Heart left ventricle (tissue), 13 donors: ENCODE results near the gene RAB23.

Experiments used
- CTCF ChIP-seq, 12 donors: fragments of 200-600 bp; sonication (generic) in 4 of 12; IDR thresholded peaks; one replicate each; pipeline versions ENCODE4 v1.5.0 to v1.8.0; 2018 to 2022; ENCODE audit warnings: antibody characterized with exemption in 12 of 12, mild to moderate bottlenecking in 5 of 12
- POLR2A ChIP-seq, 2 donors: fragments of 450-650 bp; IDR thresholded peaks; one replicate each; pipeline ENCODE4 v1.6.1; 2017; ENCODE audit warnings: antibody characterized with exemption in 2 of 2, mild to moderate bottlenecking in 2 of 2, moderate library complexity in 2 of 2
- donor health status: ischemic (EF 13 %, LVEDD 7.1; RV severe dilation, severe dysfunction).
- donor health status: DM: no; HTN: yes; CAD: no.
- donor health status: DM: no; HTN: no; CAD: no.
- donor health status: ischemic (EF 25% LVEDD 6.9; RV normal size, moderate dysfunction).
- donor health status: ischemic (EF 25% LVEDD 5.7; RV mildly dilated, moderate dysfunction).
- donor health status: ischemic (EF 35%, LVEDD 5.7; RV mildly dilated, moderate dysfunction).
- donor health status: nonischemic (EF 11% LVEDD 7.7; RV severe dilation, severe dysfunction).
- donor health status: DM: yes; HTN: yes; CAD: no.
- donor health status: PGD.
- donor health status: ischemic (EF 29% LVEDD 5.4; RV normal size, mild dysfunction).
- donor health status: nonischemic (EF 23%, LVEDD 6.1; RV moderate dilation, normal function).

GRCh38 chr6:57174511-57174907 is 47.6 kb downstream of the RAB23 start:
- TF ChIP-seq CTCF (IDR thresholded peaks at IDR 0.05) (no peak), POLR2A (IDR thresholded peaks at IDR 0.05) (no peak)
